ENCODE results near the gene PIK3R3.

PIK3R3 gene

GRCh38 chr1:45999507-45999906 lies 132.9 kb downstream of the PIK3R3 start:
- TF ChIP-seq MAX (IDR thresholded peaks at IDR 0.05) (no peak), TAF1 (IDR thresholded peaks at IDR 0.05; ENCODE audit: low read depth) (no peak), CREB1 (IDR thresholded peaks at IDR 0.05; ENCODE audit: low read depth) (no peak), CEBPB (IDR thresholded peaks at IDR 0.05) (no peak), EGR1 (IDR thresholded peaks at IDR 0.05) (no peak), TEAD4 (IDR thresholded peaks at IDR 0.05) (no peak), YY1 (IDR thresholded peaks at IDR 0.05; ENCODE audit: low read depth) (no peak), EP300 (IDR thresholded peaks at IDR 0.05; ENCODE audit: borderline replicate concordance) (no peak), NFIC (IDR thresholded peaks at IDR 0.05) (no peak), TCF12 (IDR thresholded peaks at IDR 0.05; ENCODE audit: low read depth) (no peak)
- TF ChIP-seq, protein P1, sequence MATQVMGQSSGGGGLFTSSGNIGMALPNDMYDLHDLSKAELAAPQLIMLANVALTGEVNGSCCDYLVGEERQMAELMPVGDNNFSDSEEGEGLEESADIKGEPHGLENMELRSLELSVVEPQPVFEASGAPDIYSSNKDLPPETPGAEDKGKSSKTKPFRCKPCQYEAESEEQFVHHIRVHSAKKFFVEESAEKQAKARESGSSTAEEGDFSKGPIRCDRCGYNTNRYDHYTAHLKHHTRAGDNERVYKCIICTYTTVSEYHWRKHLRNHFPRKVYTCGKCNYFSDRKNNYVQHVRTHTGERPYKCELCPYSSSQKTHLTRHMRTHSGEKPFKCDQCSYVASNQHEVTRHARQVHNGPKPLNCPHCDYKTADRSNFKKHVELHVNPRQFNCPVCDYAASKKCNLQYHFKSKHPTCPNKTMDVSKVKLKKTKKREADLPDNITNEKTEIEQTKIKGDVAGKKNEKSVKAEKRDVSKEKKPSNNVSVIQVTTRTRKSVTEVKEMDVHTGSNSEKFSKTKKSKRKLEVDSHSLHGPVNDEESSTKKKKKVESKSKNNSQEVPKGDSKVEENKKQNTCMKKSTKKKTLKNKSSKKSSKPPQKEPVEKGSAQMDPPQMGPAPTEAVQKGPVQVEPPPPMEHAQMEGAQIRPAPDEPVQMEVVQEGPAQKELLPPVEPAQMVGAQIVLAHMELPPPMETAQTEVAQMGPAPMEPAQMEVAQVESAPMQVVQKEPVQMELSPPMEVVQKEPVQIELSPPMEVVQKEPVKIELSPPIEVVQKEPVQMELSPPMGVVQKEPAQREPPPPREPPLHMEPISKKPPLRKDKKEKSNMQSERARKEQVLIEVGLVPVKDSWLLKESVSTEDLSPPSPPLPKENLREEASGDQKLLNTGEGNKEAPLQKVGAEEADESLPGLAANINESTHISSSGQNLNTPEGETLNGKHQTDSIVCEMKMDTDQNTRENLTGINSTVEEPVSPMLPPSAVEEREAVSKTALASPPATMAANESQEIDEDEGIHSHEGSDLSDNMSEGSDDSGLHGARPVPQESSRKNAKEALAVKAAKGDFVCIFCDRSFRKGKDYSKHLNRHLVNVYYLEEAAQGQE (IDR thresholded peaks at IDR 0.05; ENCODE audit: low read depth), result no peak

- no peak for TF ChIP-seq TCF12 (IDR thresholded peaks at IDR 0.05; ENCODE audit: low read depth)
- TF ChIP-seq, protein P1 (IDR thresholded peaks at IDR 0.05; ENCODE audit: low read depth), result no peak
- TF ChIP-seq MAX (IDR thresholded peaks at IDR 0.05), result no peak
- TF ChIP-seq ZBTB7A (IDR thresholded peaks at IDR 0.05; ENCODE audit: low read depth), result no peak
- TF ChIP-seq YY1 (IDR thresholded peaks at IDR 0.05; ENCODE audit: low read depth), result no peak
- no peak for TF ChIP-seq USF1 (IDR thresholded peaks at IDR 0.05)
- TF ChIP-seq FOXM1 (IDR thresholded peaks at IDR 0.05; ENCODE audit: borderline replicate concordance, low read depth), result no peak
- TF ChIP-seq NFIC (IDR thresholded peaks at IDR 0.05), result no peak
- no peak for TF ChIP-seq EP300 (IDR thresholded peaks at IDR 0.05; ENCODE audit: borderline replicate concordance)
- no peak for TF ChIP-seq CEBPB (IDR thresholded peaks at IDR 0.05)
- no peak for TF ChIP-seq CREB1 (IDR thresholded peaks at IDR 0.05; ENCODE audit: low read depth)
- TF ChIP-seq TEAD4 (IDR thresholded peaks at IDR 0.05), result no peak
- no peak for TF ChIP-seq TAF1 (IDR thresholded peaks at IDR 0.05; ENCODE audit: low read depth)
These were observed 134.3 kb downstream of the PIK3R3 start for GRCh38 chr1:45998020-45998617.

GRCh38 chr1:45995298-45995697 lies 137.1 kb downstream of the PIK3R3 start:
- TF ChIP-seq FOXM1 (IDR thresholded peaks at IDR 0.05; ENCODE audit: borderline replicate concordance, low read depth) (no peak), ZBTB7A (IDR thresholded peaks at IDR 0.05; ENCODE audit: low read depth) (no peak), USF1 (IDR thresholded peaks at IDR 0.05) (no peak), NFIC (IDR thresholded peaks at IDR 0.05) (no peak), EGR1 (IDR thresholded peaks at IDR 0.05) (no peak), YY1 (IDR thresholded peaks at IDR 0.05; ENCODE audit: low read depth) (no peak), TEAD4 (IDR thresholded peaks at IDR 0.05) (no peak), CEBPB (IDR thresholded peaks at IDR 0.05) (no peak), CREB1 (IDR thresholded peaks at IDR 0.05; ENCODE audit: low read depth) (no peak), TAF1 (IDR thresholded peaks at IDR 0.05; ENCODE audit: low read depth) (no peak), MAX (IDR thresholded peaks at IDR 0.05) (no peak), RAD21 (IDR thresholded peaks at IDR 0.05; ENCODE audit: low read depth) (no peak), TCF12 (IDR thresholded peaks at IDR 0.05; ENCODE audit: low read depth) (no peak), EP300 (IDR thresholded peaks at IDR 0.05; ENCODE audit: borderline replicate concordance) (no peak)
- TF ChIP-seq, protein P1 (IDR thresholded peaks at IDR 0.05; ENCODE audit: low read depth), result no peak

DNA sequence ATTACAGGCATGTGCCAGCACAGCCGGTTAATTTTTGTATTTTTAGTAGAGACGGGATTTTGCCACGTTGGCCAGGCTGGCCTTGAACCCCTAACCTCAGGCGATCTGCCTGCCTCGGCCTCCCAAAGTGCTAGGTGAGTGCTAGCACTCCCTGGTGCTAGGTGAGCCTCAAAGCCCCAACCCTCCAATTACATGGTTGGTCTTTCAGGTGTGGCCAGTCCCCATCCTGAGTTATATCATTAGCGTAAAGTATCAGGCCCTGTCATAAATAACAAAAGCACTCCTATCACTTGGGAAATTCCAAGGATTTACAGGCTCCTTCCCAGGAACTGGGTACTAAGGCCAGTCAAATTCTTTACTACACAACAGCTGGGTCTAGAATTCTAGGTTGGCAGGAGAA lies 138.0 kb downstream of the PIK3R3 start:
- no peak for TF ChIP-seq EGR1 (IDR thresholded peaks at IDR 0.05)
- no peak for TF ChIP-seq NFIC (IDR thresholded peaks at IDR 0.05)
- TF ChIP-seq, protein P1 (IDR thresholded peaks at IDR 0.05; ENCODE audit: low read depth), result no peak
- TF ChIP-seq USF1 (IDR thresholded peaks at IDR 0.05), result no peak
- TF ChIP-seq YY1 (IDR thresholded peaks at IDR 0.05; ENCODE audit: low read depth), result no peak
- no peak for TF ChIP-seq ZBTB7A (IDR thresholded peaks at IDR 0.05; ENCODE audit: low read depth)
- TF ChIP-seq RAD21 (IDR thresholded peaks at IDR 0.05; ENCODE audit: low read depth), result no peak
- no peak for TF ChIP-seq EP300 (IDR thresholded peaks at IDR 0.05; ENCODE audit: borderline replicate concordance)
- no peak for TF ChIP-seq TAF1 (IDR thresholded peaks at IDR 0.05; ENCODE audit: low read depth)
- TF ChIP-seq CREB1 (IDR thresholded peaks at IDR 0.05; ENCODE audit: low read depth), result no peak
- no peak for TF ChIP-seq TCF12 (IDR thresholded peaks at IDR 0.05; ENCODE audit: low read depth)
- no peak for TF ChIP-seq MAX (IDR thresholded peaks at IDR 0.05)
- no peak for TF ChIP-seq FOXM1 (IDR thresholded peaks at IDR 0.05; ENCODE audit: borderline replicate concordance, low read depth)

Data from Ishikawa (cell line).